BLaER1 (cell line): ENCODE measurements around the gene ASIC5.

ENCODE experiments used
- H3K27ac ChIP-seq: shearing (Covaris generic); formaldehyde crosslinking; 2 replicates; pipeline ENCODE4 v1.8.1; 2022
- H3K27me3 ChIP-seq: shearing (Covaris generic); formaldehyde crosslinking; 2 replicates; pipeline ENCODE4 v1.8.1; 2022
- H3K36me3 ChIP-seq: shearing (Covaris generic); formaldehyde crosslinking; 2 replicates; pipeline ENCODE4 v1.8.1; 2022
- H3K4me1 ChIP-seq: shearing (Covaris generic); formaldehyde crosslinking; 2 replicates; pipeline ENCODE4 v1.8.1; 2022
- H3K4me2 ChIP-seq: shearing (Covaris generic); formaldehyde crosslinking; 2 replicates; pipeline ENCODE4 v1.8.1; 2022
- H3K4me3 ChIP-seq: shearing (Covaris generic); formaldehyde crosslinking; 2 replicates; pipeline ENCODE4 v1.8.1; 2022
- H3K9ac ChIP-seq: shearing (Covaris generic); formaldehyde crosslinking; 2 replicates; pipeline ENCODE4 v1.8.1; 2022
- H3K9me3 ChIP-seq: shearing (Covaris generic); formaldehyde crosslinking; 2 replicates; pipeline ENCODE4 v1.8.1; 2022
- H4K20me1 ChIP-seq: shearing (Covaris generic); formaldehyde crosslinking; 2 replicates; pipeline ENCODE4 v1.8.1; 2022
- Cebpa-rat ChIP-seq: shearing (Covaris generic); IDR thresholded peaks from 2 replicates; pipeline ENCODE4 v1.8.1; 2022

Gene ASIC5

DNA sequence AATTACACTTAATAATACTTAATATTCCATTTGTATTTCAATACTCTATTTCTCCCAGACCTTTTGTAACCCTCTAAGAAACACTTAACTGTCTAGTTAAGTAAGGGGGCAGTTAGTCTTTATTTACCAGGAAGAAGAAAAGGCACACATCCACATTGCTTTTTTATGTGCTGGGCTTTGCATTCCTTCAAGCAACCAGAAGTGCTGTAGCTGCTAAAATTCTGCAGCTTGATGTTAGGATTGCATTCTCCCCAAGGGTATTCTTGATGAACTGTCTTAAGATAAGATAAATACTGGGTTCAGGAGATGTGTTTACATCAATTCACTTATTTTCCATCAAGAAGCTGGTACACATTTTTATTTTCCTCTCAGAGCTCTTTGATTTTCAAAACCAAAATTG lies 24.0 kb downstream of the ASIC5 start:
- H3K4me1 ChIP-seq: no peaks in the 10 kb centered on the region
- H3K27ac ChIP-seq: no peak overlapping the region
- no peak for TF ChIP-seq Cebpa-rat
- H3K4me3 ChIP-seq: no peak overlapping the region
- no peaks in the 10 kb centered on the region for H4K20me1 ChIP-seq
- no peak overlapping the region for H3K4me2 ChIP-seq
- peaks cover 5% of the 10 kb centered on the region for H3K9me3 ChIP-seq
- no peaks in the 10 kb centered on the region for H3K27me3 ChIP-seq
- H3K9ac ChIP-seq: no peak overlapping the region
- H3K36me3 ChIP-seq: no peaks in the 10 kb centered on the region

DNA sequence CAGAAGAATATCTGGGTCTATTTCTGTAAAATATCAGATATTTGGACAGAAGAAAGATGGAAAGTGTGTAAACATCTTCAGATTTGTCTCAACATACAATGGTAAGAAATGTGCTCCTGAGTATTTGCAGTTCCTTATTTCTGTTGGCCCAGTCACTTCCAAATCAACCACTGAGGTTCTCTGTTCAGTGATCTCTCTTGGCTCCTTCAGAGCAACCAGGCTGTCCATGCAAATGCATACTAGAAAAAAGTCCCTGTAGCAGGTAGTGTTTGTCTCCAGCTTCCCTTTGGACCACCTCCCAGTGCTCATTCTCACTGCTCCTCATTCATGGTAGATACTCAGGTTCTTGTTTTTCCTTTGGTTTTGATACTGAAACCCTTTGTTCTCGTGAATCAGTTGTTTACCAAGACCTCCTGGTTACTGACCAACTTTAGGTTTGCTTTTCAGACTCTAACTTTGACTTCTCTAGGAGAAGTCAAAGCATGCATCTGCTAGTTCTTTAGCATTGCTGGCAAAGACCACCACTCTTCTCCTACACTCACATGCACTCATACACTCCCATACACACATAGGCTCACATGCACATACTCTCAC lies 28.8 kb downstream of the ASIC5 start:
- Histone ChIP-seq H4K20me1 (no peaks in the 10 kb centered on the region), H3K36me3 (no peaks in the 10 kb centered on the region), H3K27ac (no peak overlapping the region), H3K4me1 (no peaks in the 10 kb centered on the region), H3K27me3 (no peaks in the 10 kb centered on the region), H3K4me2 (no peak overlapping the region), H3K9me3 (no peaks in the 10 kb centered on the region), H3K9ac (no peak overlapping the region), H3K4me3 (no peak overlapping the region)
- no peak for TF ChIP-seq Cebpa-rat

DNA sequence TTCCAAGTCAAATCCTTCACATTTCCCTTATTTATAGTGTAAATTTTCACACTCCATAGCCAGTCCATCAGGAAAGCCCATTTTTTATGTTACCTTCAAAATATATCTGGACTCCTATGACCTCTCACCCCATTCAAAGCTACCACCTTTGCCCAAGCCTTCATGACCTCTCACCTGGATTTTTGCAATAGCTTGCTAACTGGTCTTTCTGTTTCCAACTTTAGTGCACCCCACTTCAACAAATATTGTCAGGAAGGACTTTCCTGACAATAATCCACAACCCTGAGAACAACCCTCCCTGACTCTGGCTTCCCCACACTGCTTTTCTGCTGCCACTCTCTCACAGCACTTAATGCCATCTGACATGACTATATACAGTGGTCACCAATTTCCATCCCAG lies 33.4 kb downstream of the ASIC5 start:
- TF ChIP-seq Cebpa-rat: no peak
- Histone ChIP-seq H3K36me3 (no peaks in the 10 kb centered on the region), H3K27me3 (no peaks in the 10 kb centered on the region), H3K9ac (no peak overlapping the region), H3K4me3 (no peak overlapping the region), H3K4me1 (no peaks in the 10 kb centered on the region), H3K4me2 (no peak overlapping the region), H3K27ac (no peak overlapping the region), H3K9me3 (no peaks in the 10 kb centered on the region), H4K20me1 (no peaks in the 10 kb centered on the region)

DNA sequence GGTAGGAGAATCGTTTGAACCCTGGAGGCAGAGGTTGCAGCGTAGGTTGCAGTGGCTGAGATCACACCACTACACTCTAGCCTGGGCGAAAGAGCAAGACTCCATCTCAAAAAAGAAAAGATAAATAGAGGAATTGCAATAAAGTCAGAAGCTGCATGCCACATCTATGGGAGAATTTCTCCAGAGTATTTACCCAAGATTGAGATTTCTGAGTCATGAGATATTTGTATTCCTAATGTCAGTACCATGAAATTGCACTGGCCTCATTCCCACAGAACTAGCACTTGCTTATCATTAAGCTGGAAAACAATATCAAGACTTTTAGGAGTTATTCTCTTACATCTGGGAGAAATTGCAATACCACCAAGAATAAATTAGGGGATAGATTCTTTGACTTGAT lies 37.4 kb downstream of the ASIC5 start:
- Histone ChIP-seq H3K27me3 (no peaks in the 10 kb centered on the region), H3K4me1 (no peaks in the 10 kb centered on the region), H3K4me3 (no peak overlapping the region), H4K20me1 (no peaks in the 10 kb centered on the region), H3K9ac (no peak overlapping the region), H3K4me2 (no peak overlapping the region), H3K9me3 (no peaks in the 10 kb centered on the region), H3K27ac (no peak overlapping the region), H3K36me3 (no peaks in the 10 kb centered on the region)
- TF ChIP-seq Cebpa-rat: no peak

DNA sequence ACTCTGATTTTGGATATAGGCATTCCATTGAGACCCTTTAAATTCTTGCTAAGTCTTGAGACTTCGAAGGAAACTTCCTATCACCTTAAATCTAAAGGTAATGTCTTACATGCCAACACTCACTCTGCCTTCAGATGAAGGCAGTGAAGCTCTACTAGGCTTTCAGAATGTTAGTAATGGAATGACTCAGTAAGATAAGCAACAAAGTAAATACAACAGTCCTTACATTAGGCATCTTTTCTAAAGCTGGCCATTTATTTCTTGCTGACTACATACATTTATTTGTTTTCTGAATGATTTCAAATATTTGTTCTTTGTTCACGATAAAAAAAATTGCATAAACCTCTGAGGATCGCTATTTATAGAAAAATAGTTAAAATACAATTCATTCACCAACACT lies 43.5 kb downstream of the ASIC5 start:
- no peak overlapping the region for H3K27ac ChIP-seq
- H3K27me3 ChIP-seq: no peaks in the 10 kb centered on the region
- no peaks in the 10 kb centered on the region for H4K20me1 ChIP-seq
- no peaks in the 10 kb centered on the region for H3K9me3 ChIP-seq
- TF ChIP-seq Cebpa-rat: no peak
- no peak overlapping the region for H3K9ac ChIP-seq
- no peak overlapping the region for H3K4me3 ChIP-seq
- H3K36me3 ChIP-seq: no peaks in the 10 kb centered on the region
- H3K4me2 ChIP-seq: no peak overlapping the region
- H3K4me1 ChIP-seq: no peaks in the 10 kb centered on the region

DNA sequence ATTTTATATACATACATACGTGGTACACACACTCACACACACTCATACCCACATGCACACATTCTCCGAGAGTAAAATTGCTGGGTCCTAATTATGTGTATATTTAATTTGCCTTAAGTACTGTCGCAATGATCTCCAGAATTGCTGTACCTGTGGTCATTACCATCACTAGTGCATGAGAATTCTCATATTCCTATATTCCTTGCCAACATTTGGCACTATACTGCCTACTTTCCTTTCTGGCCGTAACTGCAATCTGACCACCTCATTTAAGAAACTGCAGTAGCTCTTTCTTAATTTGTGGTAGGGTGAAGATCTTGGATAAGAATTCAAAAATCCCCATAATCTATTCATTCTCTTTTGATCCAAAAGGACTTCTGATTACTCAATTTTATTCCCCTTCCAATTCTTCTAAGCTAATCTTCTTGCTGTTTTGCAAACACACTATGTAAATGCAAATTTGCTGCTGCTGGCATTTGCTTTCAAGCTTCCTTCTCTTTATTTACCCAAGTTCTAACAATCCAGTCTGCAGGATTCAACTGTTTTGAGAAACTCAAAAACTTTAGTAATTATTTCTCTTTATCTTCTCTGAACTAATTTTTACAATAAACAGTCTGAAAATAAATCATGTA lies 45.1 kb downstream of the ASIC5 start:
- Histone ChIP-seq H4K20me1 (no peaks in the 10 kb centered on the region), H3K27ac (no peak overlapping the region), H3K4me2 (no peak overlapping the region), H3K9me3 (no peaks in the 10 kb centered on the region), H3K27me3 (no peaks in the 10 kb centered on the region), H3K36me3 (no peaks in the 10 kb centered on the region), H3K9ac (no peak overlapping the region), H3K4me1 (no peaks in the 10 kb centered on the region), H3K4me3 (no peak overlapping the region)
- no peak for TF ChIP-seq Cebpa-rat

DNA sequence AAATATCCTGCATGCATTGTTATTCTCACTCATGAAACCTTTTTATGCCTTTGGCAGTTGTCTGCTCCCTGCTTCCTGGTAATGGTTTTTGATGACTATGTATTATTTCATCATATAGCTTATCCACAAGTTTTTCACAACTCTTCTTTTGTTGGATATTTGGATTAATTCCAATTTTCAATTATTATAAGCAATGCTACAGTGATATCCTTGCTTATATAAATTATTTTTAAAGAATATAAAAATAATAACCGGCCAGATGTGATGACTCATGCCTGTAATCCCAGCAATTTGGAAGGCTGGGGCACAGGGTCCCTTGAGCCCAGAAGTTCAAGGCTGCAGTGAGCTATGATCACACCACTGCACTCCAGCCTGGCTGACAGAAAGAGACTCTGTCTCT lies 47.0 kb downstream of the ASIC5 start:
- H3K4me1 ChIP-seq: no peaks in the 10 kb centered on the region
- no peaks in the 10 kb centered on the region for H3K27me3 ChIP-seq
- no peak overlapping the region for H3K9ac ChIP-seq
- no peak for TF ChIP-seq Cebpa-rat
- no peak overlapping the region for H3K4me2 ChIP-seq
- H3K27ac ChIP-seq: no peak overlapping the region
- no peaks in the 10 kb centered on the region for H4K20me1 ChIP-seq
- no peaks in the 10 kb centered on the region for H3K9me3 ChIP-seq
- H3K36me3 ChIP-seq: no peaks in the 10 kb centered on the region
- no peak overlapping the region for H3K4me3 ChIP-seq

DNA sequence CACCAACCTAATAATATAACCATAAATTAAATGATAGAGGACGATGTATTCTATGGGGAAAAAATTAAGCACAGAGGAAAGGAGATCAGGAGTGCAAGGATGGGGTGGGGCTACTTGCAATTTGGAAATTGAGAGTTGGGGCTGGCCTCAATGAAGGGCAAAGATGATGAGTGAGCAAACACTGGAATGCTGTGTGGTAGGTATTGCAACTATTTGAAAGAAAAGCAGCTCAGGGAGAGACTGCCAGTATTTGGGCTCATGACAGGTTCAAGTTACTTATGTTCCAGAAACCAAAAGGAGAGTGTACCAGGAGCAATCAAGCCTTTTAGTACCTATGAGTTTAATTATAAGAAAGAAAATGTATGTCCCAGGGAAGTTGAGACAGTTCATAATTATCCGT lies 47.4 kb downstream of the ASIC5 start:
- Histone ChIP-seq H3K27me3 (no peaks in the 10 kb centered on the region), H3K9me3 (no peaks in the 10 kb centered on the region)

DNA sequence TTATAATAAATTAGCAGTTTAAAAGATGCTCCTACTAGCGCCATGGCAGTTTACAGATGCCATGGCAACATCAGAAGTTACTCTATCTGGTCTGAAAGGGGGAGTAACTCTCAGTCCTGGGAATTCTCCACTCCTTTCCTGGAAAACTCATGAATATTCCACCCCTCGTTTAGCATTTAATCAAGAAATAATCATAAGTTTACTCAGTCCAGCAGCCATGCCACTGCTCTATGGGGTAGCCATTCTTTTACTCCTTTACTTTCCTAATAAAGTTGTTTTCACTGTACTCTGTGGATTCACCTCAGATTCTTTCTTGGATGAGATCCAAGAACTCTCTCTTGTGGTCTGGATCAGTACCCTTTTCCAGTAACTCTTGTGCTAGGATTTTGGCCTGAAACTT lies 55.0 kb downstream of the ASIC5 start:
- Histone ChIP-seq H3K9me3 (no peaks in the 10 kb centered on the region), H4K20me1 (no peaks in the 10 kb centered on the region), H3K9ac (no peak overlapping the region), H3K27ac (no peak overlapping the region), H3K27me3 (no peaks in the 10 kb centered on the region), H3K36me3 (no peaks in the 10 kb centered on the region), H3K4me1 (no peaks in the 10 kb centered on the region), H3K4me2 (no peak overlapping the region), H3K4me3 (no peak overlapping the region)
- no peak for TF ChIP-seq Cebpa-rat

More for the DNA sequence above, 47.4 kb downstream of the ASIC5 start:
- no peak for TF ChIP-seq Cebpa-rat
- H3K27ac ChIP-seq: no peak overlapping the region
- no peaks in the 10 kb centered on the region for H4K20me1 ChIP-seq
- no peak overlapping the region for H3K9ac ChIP-seq
- no peaks in the 10 kb centered on the region for H3K4me1 ChIP-seq
- H3K4me3 ChIP-seq: no peak overlapping the region
- H3K36me3 ChIP-seq: no peaks in the 10 kb centered on the region
- no peak overlapping the region for H3K4me2 ChIP-seq

DNA sequence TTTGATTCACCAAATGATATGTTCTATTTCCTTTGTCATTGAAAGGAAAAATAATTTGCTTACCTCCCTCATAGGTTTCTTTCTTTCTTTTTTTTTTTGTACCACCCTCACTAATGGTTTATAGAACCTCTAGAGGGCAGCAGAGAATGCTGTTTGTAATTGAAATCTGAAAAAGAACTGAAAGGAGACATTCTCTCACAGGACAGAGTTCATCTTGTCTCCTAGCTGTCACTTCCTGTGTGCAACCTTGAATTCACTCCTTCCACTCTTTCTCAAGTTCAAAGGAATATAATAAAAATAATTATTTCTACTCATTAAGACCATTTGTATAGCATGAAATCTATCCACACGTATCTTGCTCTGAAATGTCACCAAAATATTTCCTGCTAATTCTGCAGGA lies 56.2 kb downstream of the ASIC5 start:
- no peak overlapping the region for H3K27ac ChIP-seq
- no peaks in the 10 kb centered on the region for H3K4me1 ChIP-seq
- no peaks in the 10 kb centered on the region for H3K27me3 ChIP-seq
- no peaks in the 10 kb centered on the region for H3K36me3 ChIP-seq
- H3K4me2 ChIP-seq: no peak overlapping the region
- H3K9me3 ChIP-seq: no peaks in the 10 kb centered on the region
- no peaks in the 10 kb centered on the region for H4K20me1 ChIP-seq
- no peak overlapping the region for H3K4me3 ChIP-seq
- no peak for TF ChIP-seq Cebpa-rat
- H3K9ac ChIP-seq: no peak overlapping the region

DNA sequence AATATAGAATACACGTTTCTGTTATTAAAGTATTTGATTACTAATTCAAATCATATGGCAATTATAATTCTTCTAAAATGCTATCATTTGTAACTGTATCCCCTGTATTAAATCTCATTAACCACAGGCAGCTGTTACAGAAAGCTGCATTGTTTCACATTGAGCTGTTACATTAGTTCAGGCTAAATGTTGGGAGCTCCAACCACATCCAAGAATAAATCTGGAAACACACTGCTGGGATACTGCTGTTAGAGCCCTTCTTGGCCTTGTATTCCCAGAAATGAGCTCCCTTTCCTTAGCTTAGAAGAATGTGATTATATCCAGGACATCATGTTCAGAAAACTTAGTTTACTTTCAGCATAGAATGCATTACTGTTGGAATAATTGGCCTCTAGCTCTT lies 59.1 kb downstream of the ASIC5 start:
- Histone ChIP-seq H3K9ac (no peak overlapping the region), H3K4me2 (no peak overlapping the region), H3K4me1 (no peaks in the 10 kb centered on the region)

More for the DNA sequence above, 59.1 kb downstream of the ASIC5 start:
- Histone ChIP-seq H3K9me3 (no peaks in the 10 kb centered on the region), H4K20me1 (no peaks in the 10 kb centered on the region), H3K27ac (no peak overlapping the region), H3K4me3 (no peak overlapping the region), H3K36me3 (no peaks in the 10 kb centered on the region), H3K27me3 (no peaks in the 10 kb centered on the region)
- TF ChIP-seq Cebpa-rat: no peak
